ENCODE data around the gene ALOXE3.

The ALOXE3 gene

DNA sequence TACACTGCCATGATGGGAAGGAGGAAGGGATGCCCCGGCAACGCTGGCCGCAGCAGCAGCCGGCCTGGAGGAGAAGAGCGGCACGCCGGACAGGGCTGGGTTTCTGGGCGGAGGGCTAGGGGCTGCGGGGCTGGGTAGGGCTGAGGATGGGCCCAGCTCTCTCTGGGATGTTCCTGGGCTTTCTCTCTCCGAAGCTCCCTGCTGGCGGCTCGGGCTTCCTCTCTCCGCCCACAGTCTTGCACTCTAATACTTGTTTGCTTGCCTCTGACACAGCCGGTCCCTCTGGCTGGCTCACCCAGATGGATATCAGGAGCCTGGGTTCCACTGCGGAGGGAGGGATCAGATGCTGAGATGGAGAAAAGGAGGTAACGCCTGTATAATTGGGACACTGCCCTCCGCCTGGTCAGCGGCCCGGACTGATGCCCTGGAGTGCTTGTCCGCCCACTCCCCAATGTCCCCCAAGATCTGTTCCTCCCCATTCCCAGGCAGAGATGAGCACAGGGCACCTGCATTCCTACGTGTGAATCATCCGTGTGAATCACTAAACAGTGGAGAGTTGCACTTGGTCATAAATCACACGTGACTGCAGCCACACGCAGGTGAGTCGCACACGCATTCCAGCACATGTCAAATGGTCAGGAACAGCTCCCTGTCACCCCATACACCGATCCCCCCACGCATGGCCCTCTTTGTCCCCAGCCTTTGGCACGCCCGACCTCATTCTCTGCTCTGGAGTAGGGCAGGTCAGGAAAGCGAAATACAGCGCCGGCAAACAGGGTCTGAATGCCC is at the start of gene ALOXE3:
ALOXE3 (minus strand) TSS at position 535 of the 789 bp plus-strand sequence; CDS start at position 11, 524 bp downstream.
- peak in 1 of 3 experiments; percentile 23 for DNase-seq (ENCODE audit: low read depth in 3 of 3)

DNA sequence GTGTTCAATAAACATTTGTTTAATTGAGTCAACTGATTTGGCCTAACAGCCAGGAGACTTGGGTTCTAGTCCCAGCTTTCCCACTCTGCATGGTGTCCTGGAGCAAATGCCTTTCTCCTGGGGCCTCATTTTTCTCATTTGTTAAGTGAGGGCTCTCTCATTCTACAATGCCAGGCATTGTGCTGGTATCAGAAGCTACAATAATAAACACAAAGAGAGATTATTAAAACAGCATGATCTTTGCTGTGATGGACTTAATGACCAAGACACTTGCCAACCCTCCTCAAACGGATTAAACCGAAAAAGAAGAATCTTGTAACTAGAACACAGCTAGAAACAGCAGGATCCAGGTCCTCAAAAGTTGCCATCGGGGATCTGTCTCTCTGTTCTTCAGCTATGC is 49.2 kb upstream of the ALOXE3 start:
- no peak for DNase-seq (ENCODE audit: low read depth in 3 of 3)

DNA sequence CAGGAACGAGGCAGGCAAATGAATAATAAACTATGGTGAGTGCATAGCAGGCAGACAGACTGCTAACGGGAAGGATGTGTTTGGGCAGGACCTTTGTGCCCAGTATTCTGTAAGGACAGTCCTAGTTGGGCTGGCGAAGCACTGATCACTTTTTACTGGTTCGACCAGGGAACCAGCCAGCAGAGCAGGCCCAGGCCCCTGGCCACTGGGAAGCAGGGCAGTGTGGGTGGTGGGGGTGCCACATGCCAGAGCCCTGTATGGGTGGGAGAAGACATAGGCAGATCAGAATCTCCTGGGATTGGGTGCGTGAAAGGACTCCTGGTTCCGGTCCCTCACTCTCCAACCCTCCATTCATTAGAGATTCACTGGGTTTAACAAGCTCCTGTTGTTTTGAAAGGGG is 48.4 kb upstream of the ALOXE3 start:
- DNase-seq (ENCODE audit: low read depth in 3 of 3): no peak

DNA sequence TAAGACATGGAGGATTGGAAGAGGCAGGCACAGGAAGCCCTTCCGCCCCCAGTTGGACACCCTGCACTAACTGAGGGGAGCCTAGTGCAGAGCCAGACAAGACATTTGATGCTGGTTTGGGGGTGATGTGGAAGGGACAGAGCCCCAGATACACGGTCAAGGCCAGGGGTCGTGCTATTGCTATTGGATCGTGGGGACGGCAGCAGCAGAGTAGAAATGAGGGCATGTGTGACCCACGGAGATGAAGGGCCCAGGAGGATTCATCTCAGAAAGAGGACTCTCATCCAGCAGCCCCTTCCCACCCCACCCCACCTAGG is 46.5 kb upstream of the ALOXE3 start:
- DNase-seq (ENCODE audit: low read depth in 3 of 3): no peak

DNA sequence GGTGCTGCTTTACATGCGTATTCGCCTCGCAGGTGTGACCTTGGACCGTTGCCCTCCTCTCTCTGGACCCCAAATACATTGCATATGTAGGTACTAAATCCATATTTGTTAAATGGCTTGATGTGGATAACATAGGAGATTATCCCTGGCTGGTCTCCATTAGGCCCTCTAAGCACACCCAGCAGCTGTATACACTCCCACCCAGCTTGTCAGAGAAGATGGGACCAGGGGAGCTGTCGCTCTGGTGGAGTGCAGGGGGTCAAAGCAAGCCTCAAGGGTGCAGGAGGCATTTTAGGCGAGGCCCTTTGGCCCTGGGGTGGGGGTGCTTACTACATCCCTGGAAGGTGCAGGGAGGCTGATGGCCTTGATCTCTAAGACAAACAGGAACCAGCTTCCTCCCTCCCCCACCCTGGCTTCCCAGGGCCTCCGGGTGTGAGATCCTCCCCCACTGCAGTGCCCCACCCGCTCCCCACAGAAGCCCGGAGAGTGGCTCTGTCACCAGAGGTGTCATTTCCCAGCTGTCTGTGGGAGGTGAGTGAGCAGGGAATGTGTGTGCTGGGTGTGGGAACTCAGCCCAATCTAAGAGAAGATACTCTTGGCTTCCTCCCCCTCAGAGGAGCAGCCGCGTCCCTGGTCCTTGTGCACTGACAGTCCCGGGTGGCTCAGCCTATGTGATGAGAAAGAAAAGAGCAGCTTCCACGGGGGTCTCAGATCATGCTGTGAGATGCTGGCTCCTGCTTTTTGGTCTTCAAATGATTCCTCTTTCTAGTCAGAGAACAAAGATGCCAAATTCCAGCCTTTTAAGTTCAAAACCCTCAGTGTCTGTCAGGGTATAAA is 45.9 kb upstream of the ALOXE3 start:
- peak; percentile 46 to 82 (median 62) for DNase-seq (ENCODE audit: low read depth in 3 of 3)

DNA sequence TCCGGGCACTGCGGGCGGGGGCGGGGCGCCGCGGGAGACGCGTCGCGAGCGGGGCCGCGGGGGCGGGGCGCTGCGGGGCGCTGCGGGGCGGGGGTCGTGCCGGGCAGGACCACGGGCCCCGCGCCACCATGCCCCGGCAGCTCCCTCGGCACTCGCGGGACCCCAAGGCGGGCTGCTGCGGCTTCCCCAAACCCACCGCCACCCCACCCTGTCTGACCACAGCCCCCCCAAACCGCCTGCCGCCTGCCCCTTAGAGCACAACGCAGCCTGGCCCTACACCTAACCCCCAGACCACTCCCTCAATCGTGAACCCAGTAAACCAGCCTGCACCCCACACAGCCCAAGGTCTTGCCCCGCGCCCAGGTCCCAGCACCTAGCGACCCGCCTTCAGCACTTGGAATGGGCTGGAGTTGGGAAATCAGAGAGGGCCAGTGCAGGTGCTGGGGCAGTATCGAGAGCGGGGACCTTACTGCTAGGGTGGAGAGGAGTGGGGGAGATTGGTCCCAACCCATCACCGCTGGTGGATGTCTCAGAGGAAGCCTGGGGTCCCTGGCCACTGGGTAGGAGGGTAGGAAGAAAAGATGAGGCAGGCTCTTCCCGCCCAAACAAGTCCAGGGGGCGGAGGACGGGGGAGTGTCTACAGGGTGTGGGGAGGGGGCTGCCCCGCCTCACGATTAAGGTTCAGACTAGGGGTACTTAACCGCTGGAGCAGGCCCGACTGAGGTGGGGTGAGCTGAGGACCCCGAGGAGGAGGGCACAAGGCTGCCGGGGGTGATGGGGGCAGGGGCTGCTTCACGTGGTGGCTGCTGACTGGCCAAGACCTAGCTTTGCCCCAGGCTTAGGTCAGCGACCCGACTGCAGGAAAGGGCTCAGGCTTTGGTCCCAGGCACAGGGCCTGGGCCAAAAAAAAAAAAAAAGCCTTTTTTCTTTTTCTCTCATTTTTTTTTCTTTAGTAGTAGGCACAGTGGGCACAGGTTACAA is 45.0 kb upstream of the ALOXE3 start:
- DNase-seq (ENCODE audit: low read depth in 3 of 3): no peak

DNA sequence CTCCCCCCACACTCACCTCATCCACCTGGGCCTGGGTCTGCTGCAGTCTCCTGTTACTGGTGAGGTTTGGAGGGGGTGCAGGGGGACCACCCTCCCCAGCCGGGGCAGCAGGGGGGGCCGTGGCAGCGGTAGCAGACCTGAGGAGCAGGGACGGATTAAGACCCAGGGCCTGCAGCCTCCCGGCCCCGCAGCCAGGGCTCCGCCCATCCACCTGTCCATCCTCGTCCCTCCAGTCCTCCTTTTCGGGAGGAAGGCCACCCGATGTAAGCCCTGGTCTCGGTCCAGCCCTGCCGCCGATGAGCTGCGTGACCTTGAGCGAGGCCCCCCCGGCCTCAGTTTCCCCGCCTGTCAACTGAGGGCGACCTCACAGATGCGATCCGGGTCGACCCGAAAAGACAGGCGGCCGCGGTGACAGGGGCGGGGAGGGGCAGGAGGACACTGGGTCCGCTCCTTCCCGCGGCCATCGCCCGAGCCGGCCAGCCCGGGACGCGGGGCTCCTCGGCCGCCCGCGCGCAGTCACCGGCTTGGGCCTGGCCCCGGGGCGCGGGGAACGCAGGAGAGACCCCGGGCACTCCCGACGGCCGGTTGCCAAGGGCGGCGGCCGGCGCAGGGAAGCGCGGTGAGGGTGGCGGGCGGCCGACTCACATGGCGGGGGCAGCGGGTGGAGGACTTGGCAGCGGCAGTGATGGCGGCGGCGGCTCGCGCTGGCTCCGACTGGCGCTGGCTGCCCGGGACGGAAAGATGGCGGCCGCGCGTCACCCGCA is 44.1 kb upstream of the ALOXE3 start, which contains the start of gene VAMP2:
VAMP2 (minus strand) TSS at position 716 of the 764 bp plus-strand sequence; CDS start at position 647, 69 bp downstream.
- peak; percentile 62 to 73 (median 65) for DNase-seq (ENCODE audit: low read depth in 3 of 3)

DNA sequence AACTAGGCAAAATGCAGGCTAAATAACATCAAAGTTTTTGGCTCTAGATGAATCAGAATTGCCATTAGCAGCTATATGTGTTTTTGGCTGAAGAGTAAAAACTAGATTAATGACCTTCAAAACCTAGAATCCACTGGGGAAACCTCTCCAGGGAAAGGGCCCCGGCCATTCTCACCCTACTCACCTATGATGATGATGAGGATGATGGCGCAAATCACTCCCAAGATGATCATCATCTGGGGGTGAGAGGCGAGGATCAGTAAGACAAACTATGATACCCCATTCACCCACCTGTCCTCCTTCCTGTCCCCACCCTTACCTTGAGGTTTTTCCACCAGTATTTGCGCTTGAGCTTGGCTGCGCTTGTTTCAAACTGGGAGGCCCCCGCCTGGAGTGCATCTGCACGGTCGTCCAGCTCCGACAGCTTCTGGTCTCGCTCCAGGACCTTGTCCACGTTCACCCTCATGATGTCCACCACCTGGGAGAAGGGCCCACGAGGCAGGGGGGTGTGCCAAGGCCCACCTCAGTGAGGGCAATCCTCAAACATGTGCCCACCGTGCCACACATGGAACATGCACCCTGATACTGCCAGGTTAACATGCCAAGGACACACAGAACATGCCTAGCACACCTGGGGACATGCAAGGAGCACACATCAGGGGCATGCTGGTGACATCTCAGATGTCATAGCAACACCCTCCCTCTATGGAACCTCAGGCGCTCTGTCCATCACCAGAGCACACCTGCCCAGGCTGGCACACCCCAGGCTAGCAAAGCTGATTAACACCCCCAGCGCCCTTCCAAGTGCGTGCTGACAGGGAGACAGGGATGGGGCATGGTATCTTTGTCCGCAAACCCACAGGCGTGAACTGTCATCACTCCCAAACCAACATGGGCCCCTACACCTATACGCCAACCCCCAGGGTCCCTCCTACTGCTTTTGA is 43.2 kb upstream of the ALOXE3 start:
- DNase-seq (ENCODE audit: low read depth in 3 of 3): no peak

DNA sequence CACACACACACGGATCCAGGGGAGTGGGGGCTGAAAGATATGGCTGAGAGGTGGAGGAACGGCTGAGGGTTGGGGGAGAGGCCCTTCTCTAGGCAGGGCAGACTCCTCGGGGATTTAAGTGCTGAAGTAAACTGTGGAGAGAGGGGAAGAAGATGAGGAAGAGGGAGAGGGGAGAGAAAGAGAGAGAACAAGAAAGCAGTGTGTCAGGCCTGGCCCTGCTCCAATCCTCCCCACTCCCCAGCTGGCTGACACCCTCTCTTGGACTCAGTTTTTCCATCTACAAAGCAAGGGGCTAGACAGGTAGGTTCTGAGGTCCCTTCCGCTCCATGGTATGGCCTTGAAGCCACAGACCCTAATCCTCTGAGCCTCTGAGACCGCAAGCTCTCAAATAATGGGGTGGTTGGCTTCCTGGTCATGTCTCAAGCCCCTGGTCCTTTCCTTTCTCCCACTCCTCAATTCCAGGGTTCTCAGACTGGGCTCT is 42.5 kb upstream of the ALOXE3 start:
- no peak for DNase-seq (ENCODE audit: low read depth in 3 of 3)

DNA sequence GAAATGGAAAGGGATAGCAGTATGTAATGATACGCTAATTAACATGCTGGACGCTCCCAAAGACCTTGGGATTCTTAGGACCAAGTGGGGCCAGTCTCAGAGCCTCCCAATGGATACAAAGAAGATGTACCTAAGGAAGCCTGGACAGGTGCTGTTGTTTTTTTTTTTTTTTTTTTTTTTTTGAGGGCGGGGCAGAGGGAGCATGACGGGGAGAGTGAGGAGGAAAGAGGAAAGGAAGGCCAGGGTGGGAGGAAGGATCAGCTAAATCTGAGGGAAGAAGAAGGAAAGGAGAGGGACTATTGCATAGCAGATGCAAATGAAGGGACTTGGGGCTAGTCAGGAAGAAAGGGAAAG is 41.9 kb upstream of the ALOXE3 start:
- no peak for DNase-seq (ENCODE audit: low read depth in 3 of 3)

DNA sequence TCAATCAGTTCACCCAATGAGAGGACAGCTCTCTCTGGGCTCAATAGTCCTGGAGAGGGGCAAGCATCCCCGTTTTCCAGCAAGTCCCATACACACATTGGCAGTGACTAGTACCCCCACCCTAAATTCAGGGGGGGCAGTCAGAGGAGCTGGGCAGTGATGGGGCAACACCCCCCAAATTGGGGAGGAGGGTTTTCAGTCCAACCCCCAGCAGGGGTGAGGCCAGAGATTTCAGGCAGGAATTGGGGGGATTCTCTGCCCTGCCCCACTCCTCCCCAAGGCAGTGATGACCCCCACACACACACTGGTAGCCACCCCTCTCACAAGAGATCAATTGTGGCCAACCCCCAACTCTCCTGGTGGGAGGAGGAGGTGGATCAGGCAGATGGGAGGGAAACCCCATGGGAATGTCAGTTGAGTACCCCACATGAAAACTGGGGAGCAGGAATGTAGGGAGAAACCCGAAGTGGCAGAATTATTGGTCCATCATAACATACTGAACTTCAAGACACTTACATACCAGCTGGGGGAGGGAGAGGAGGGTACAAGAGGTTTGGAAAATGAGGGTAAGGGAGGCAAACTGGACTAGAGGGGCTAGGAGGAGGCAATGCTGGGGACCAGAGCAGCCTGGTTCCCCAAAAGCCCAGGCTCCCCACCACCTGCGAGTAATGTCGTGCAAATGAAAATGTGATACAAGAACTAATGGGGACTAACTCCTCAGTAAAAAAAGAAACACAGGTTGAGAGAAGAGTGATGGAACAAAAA is 41.3 kb upstream of the ALOXE3 start:
- DNase-seq (ENCODE audit: low read depth in 3 of 3): no peak

DNA sequence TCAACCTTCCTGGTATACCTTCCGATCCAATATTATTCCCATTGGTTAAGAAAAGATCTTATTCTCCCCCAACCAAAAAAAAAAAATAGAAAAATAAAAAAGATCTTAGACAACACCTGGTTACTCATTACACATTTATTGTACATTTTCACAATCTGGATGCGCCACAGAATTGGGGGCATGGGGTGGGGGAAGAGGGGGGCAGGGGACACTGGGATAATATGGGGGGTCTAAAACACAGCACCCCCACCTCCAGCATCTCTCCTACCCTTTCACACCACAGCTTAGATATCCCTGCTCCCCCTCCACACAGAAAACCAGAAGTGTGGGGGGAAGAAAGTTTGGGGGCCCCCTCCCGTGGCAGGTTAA is 40.7 kb upstream of the ALOXE3 start:
- DNase-seq (ENCODE audit: low read depth in 3 of 3): no peak

DNA sequence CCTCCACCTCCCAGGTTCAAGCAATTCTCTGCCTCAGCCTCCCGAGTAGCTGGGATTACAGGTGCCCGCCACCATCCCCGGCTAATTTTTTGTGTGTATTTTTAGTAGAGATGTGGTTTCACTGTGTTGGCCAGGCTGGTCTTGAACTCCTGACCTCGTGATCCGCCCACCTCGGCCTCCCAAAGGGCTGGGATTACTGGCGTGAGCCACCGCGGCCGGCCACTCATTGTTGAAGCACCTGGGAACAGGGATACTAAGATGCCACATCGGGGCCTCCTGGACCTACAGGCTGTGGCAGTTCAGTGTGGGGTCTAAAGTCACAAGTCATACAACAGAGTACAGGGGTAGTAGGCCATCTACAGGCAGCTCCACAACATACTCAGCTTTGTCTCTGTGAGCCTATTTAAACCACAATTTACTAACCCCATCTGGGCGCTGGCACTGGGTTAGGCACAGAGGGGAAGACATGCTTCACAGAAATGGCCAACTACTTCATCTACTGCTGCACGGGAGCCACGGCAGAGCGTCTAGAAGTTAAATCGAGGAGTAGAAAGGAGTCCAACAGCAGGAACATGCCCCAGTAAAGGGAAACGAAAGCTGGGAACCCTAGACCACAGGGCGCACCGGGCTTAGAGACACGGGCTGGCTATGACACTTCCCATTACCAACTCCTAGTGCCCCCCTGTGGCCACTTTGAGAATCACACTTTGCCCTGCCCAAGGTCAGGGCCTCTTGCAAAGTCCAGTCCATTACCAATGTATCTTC is 40.1 kb upstream of the ALOXE3 start:
- DNase-seq (ENCODE audit: low read depth in 3 of 3): peak; percentile 70 to 88 (median 87)

DNA sequence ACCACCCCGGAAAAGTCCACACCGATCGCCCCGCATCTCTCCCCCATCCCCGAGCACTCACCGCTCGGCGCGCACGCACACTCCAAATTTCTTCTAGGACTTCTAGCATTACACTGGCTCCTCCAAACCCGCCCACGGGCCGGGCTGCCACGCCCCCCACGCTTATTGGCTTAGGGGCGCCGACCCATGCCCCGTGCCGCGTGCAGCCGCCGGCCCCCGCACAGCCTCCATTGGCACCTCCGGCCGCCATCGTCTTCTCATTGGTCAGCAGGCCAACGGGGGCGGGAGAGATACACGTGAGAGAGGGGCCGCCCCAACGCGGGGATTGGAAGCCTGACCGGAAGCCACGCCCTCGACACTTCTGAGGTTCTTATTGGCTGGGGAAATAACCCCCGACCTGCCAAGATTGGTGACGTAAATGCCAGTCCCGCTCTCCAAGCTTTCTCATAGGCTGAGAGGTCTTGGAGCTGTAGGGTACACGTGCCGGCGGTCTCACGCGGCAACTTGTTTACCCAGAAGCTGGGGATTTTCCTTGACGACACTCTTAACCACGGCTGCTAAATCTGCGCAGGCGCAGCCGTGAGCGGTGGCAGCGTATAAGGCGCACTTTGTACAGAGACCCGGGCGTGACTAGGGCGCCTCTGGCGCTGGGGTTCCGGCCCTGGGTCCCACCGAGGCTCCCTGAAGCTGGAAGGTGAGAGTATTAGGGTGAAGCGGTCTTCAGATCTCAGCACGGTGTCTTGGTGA is 38.1 kb upstream of the ALOXE3 start:
- DNase-seq (ENCODE audit: low read depth in 3 of 3): peak; percentile 100

DNA sequence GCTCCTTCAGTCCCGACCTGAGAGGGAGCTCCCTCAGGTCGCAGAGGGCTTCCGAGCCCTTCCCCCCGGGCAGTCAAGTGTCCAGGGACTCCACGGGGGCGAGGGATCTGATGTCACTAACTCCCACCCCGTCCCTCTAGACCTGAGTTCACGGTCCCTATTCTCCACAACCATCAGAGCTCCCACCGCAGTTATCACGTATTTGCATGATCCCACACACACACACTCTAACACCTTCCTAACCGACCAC is 37.6 kb upstream of the ALOXE3 start:
- no peak for DNase-seq (ENCODE audit: low read depth in 3 of 3)

DNA sequence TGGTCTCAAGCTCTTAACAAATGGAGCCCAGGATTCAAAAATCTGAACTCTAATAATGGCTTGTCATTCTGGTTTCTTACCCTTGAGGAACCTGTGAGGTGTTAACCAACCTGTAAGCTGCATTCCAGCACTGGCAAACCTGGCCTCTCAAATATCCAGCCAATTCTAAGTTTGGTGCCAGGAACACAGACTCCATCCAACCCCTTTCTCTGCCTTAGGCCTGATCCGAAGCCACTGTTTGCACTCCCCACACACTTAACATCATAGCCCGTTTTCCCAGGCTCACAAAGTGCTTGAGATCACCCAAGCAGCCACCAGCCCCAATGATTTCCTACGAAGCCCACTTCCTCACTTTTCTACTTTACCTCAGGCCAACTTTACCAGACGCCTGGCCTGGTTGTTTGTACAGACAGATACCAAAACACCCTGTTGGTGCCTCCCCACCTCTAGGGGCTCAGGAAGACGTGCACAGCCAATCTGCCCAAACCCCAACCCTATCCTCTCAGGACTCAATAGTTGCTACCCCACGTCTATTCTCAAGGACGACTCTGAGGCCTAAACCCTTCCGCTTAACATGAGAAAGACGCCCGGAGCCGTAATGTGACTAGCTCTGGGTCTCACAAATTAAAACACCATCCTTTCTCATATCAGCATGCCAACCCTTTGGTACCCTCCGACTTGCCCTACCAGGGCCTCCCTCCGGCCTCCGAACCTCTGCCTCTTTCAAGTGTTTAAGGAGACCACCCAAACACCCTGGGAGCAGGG is 37.1 kb upstream of the ALOXE3 start:
- no peak for DNase-seq (ENCODE audit: low read depth in 3 of 3)

DNA sequence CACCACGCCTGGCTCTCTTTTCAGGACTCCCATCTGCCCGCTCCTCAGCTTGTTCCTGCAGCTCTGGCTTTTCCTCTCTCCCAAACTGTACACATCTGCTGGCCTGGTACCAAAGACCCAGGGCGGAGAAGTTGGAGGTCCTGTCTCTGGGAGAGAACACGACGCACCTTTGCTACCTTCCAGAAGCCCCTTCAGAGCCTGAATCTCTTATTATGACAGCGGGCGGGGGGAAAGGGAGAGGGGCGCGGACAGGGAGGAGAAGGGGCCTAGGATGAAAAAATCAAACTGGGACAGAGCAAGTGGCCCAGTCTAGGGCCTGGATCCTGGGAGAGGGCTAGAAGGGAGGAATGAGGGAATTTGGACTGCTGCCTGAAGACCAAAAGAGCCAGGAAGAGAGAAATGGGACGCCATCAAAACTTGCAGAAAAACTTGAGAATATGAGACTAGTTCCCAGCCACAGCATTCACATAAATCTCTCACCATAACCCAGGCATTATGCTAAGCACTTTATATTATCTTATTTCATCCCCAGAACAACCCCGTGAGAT is 36.4 kb upstream of the ALOXE3 start:
- no peak for DNase-seq (ENCODE audit: low read depth in 3 of 3)

All from stimulated activated CD4-positive, alpha-beta T cell treated with anti-CD3 and anti-CD28 coated beads, TNF-alpha, amount 100 ng/mL, for 24 hours (primary cell).